GM12878 (cell line): ENCODE results near the gene RSRP1. TPM values are rescaled to one million over a fixed set of nuclear protein-coding genes. Genes with fewer than 3 reads are reported as not detected.

ENCODE experiments used
- ATAC-seq: fragments of 200-7000 bp; cut with Tn5 transposase; 3 replicates; pipeline ENCODE4 v1.9.1; 2020; ENCODE audit warnings: mild to moderate bottlenecking, moderate library complexity
- BruUV-seq: library from RNA; stranded (reverse); fragments of 400-500 nt; replicated peaks from 2 replicates; lab custom pipeline; 2021; lab: Mats Ljungman, UMichigan
- CTCF ChIA-PET: fragments of 300-600 bp; sonication (Branson Sonifier 250); formaldehyde crosslinking; extraction: SDS; loops from one replicate; lab custom pipeline; 2021; ENCODE audit warnings: inconsistent platforms; lab: Yijun Ruan, JAX
- POLR2A ChIA-PET: fragments of 350-600 bp; formaldehyde crosslinking; extraction: SDS; loops from one replicate; lab custom pipeline; 2021; ENCODE audit warnings: inconsistent platforms; lab: Charles Lee
- RAD21 ChIA-PET: fragments of 300-600 bp; sonication (Branson Sonifier 250); formaldehyde crosslinking; loops from one replicate; lab custom pipeline; 2023; ENCODE audit warnings: antibody characterized with exemption; ENCODE audit not compliant: unreplicated experiment; lab: Charles Lee
- SMC1A ChIA-PET: fragments of 300-600 bp; sonication (Branson Sonifier 250); formaldehyde crosslinking; loops from one replicate; lab custom pipeline; 2023; ENCODE audit not compliant: unreplicated experiment, uncharacterized antibody; lab: Charles Lee
- DNase-seq: peaks from one replicate; pipeline ENCODE4 v3.0.0-alpha.2; 2011; ENCODE audit warnings: low read depth, low spot score
- FAIRE-seq: peaks from 3 replicates; lab custom pipeline; 2011; peaks lifted over from hg19 to GRCh38; lab: Jason Lieb, UNC
- H2AFZ ChIP-seq: 2 replicates; pipeline ENCODE4 v1.6.0; 2011; ENCODE audit warnings: low read depth, low read length, control low read depth; ENCODE audit not compliant: control insufficient read depth
- H3K27ac ChIP-seq: 2 replicates; pipeline ENCODE4 v1.5.1; 2011; ENCODE audit warnings: control low read depth; ENCODE audit not compliant: control insufficient read depth, insufficient read depth
- H3K27me3 ChIP-seq, 2 experiments: replicated peaks in 1 of 2; 2 replicates each; pipeline versions ENCODE4 v1.6.0 to v1.6.1; 2011; ENCODE audit warnings: low read length in 1 of 2; ENCODE audit not compliant: control insufficient read depth in 2 of 2, insufficient read depth in 2 of 2
- H3K36me3 ChIP-seq, 2 experiments: 2 replicates each; pipeline ENCODE4 v1.5.1; 2011; ENCODE audit warnings: low read length in 1 of 2; ENCODE audit not compliant: control insufficient read depth in 2 of 2, insufficient read depth in 2 of 2
- H3K4me1 ChIP-seq: 2 replicates; pipeline ENCODE4 v1.6.1; 2011; ENCODE audit warnings: mild to moderate bottlenecking, low read length, moderate library complexity, mixed read lengths; ENCODE audit not compliant: control insufficient read depth, insufficient read depth
- H3K4me2 ChIP-seq: 2 replicates; pipeline ENCODE4 v1.6.0; 2011; ENCODE audit warnings: control low read depth; ENCODE audit not compliant: control insufficient read depth, insufficient read depth
- H3K4me3 ChIP-seq: fragments of 200-600 bp; sonication (generic); 2 replicates; pipeline ENCODE4 v1.5.1; 2016
- H3K79me2 ChIP-seq: 2 replicates; pipeline ENCODE4 v1.6.0; 2011; ENCODE audit warnings: low read length; ENCODE audit not compliant: control insufficient read depth, insufficient read depth
- H3K9ac ChIP-seq: 2 replicates; pipeline ENCODE4 v1.8.0; 2011; ENCODE audit warnings: low read length, control low read depth, mixed read lengths; ENCODE audit not compliant: control insufficient read depth, insufficient read depth
- H3K9me3 ChIP-seq: replicated peaks from 3 replicates; pipeline ENCODE4 v1.5.1; 2011; ENCODE audit warnings: mild to moderate bottlenecking, low read length; ENCODE audit not compliant: control insufficient read depth, insufficient read depth
- H4K20me1 ChIP-seq: 2 replicates; pipeline ENCODE4 v1.6.0; 2011; ENCODE audit not compliant: control insufficient read depth, insufficient read depth
- BCL11A ChIP-seq: IDR thresholded peaks from 2 replicates; pipeline ENCODE4 v1.6.1; 2011; ENCODE audit warnings: low read depth, low read length
- CEBPB ChIP-seq, 2 experiments: fragments of 150-350 bp in 1 of 2; IDR thresholded peaks; 2 replicates each; pipeline ENCODE4 v1.6.1; 2012 to 2014; ENCODE audit warnings: low read depth in 2 of 2, low read length in 2 of 2, borderline replicate concordance in 1 of 2, inconsistent platforms in 1 of 2
- DPF2 ChIP-seq: fragments of 450-650 bp; IDR thresholded peaks from 2 replicates; pipeline ENCODE4 v1.6.1; 2017; ENCODE audit warnings: mild to moderate bottlenecking
- EED ChIP-seq: sonication (generic); IDR thresholded peaks from 2 replicates; pipeline ENCODE4 v1.6.1; 2016; ENCODE audit warnings: antibody characterized with exemption, low read depth
- ESRRA ChIP-seq: IDR thresholded peaks from 2 replicates; pipeline ENCODE4 v1.6.1; 2012; ENCODE audit warnings: mild to moderate bottlenecking, low read length, improper control_type of control experiment
- ETV6 ChIP-seq, 2 experiments: fragments of 450-650 bp in 1 of 2; IDR thresholded peaks in 1 of 2; conservative IDR thresholded peaks in 1 of 2; 2 replicates each; pipeline ENCODE4 v1.6.1; 2014; ENCODE audit warnings: antibody characterized with exemption in 1 of 2, borderline replicate concordance in 1 of 2, low read depth in 1 of 2, mild to moderate bottlenecking in 1 of 2, moderate library complexity in 1 of 2
- IKZF2 ChIP-seq, 2 experiments: fragments of 450-650 bp; IDR thresholded peaks; 2 replicates each; pipeline ENCODE4 v1.6.1; 2017; ENCODE audit warnings: mild to moderate bottlenecking in 2 of 2, moderate library complexity in 2 of 2
- IRF3 ChIP-seq: fragments of 450-650 bp; IDR thresholded peaks from 2 replicates; pipeline ENCODE4 v1.6.1; 2014; ENCODE audit warnings: mild to moderate bottlenecking
- JUNB ChIP-seq: IDR thresholded peaks from 2 replicates; pipeline ENCODE4 v1.6.1; 2016; ENCODE audit warnings: antibody characterized with exemption, mild to moderate bottlenecking
- MEF2A ChIP-seq: IDR thresholded peaks from 2 replicates; pipeline ENCODE4 v1.6.1; 2011; ENCODE audit warnings: low read depth, mild to moderate bottlenecking, low read length, moderate library complexity; ENCODE audit not compliant: insufficient read depth
- NFXL1 ChIP-seq: fragments of 450-650 bp; IDR thresholded peaks from 2 replicates; pipeline ENCODE4 v1.6.1; 2017; ENCODE audit warnings: antibody characterized with exemption, mild to moderate bottlenecking, borderline replicate concordance
- POLR2A ChIP-seq: IDR thresholded peaks from 2 replicates; pipeline ENCODE4 v1.6.1; 2011; ENCODE audit warnings: low read depth, mild to moderate bottlenecking, low read length
- POLR2AphosphoS2 ChIP-seq: IDR thresholded peaks from 2 replicates; pipeline ENCODE4 v1.6.1; 2011; ENCODE audit warnings: low read depth, mild to moderate bottlenecking, low read length, improper control_type of control experiment, moderate library complexity
- PRDM15 ChIP-seq: fragments of 450-650 bp; formaldehyde crosslinking; IDR thresholded peaks from 2 replicates; pipeline ENCODE4 v1.4.0; 2020; ENCODE audit warnings: mild to moderate bottlenecking, moderate library complexity
- RUNX3 ChIP-seq: IDR thresholded peaks from 2 replicates; pipeline ENCODE4 v1.6.1; 2012; ENCODE audit warnings: low read length, inconsistent platforms
- SIN3A ChIP-seq: IDR thresholded peaks from 2 replicates; pipeline ENCODE4 v1.6.1; 2012; ENCODE audit warnings: low read depth, low read length, improper control_type of control experiment
- SMAD1 ChIP-seq: fragments of 450-650 bp; IDR thresholded peaks from 2 replicates; pipeline ENCODE4 v1.6.1; 2018; ENCODE audit warnings: mild to moderate bottlenecking, low read depth; ENCODE audit not compliant: partially characterized antibody
- WGBS: methylation state at CpG from one replicate; pipeline ENCODE4 v1.1.6; 2016; ENCODE audit warnings: low lambda C conversion rate; ENCODE audit not compliant: insufficient replicate concordance, insufficient coverage; ENCODE audit errors: missing lambda C conversion rate; 5-methylcytosine and 5-hydroxymethylcytosine counted together
- in situ Hi-C: fragments of 300-500 bp; cut with MboI; formaldehyde crosslinking; loops from 9 replicates; pipeline ENCODE4 v1.14.3; 2018; ENCODE audit warnings: mixed read lengths
- intact Hi-C: fragments of 100-400 bp; cut with micrococcal nuclease; formaldehyde crosslinking; loops from one replicate; pipeline ENCODE4 v1.14.2; 2022; ENCODE audit not compliant: unreplicated experiment
- polyA plus RNA-seq, 11 experiments: library from polyadenylated mRNA; depleted of rRNA in 4 of 11; unstranded in 6 of 11; stranded (reverse) in 5 of 11; fragments of >200 nt; fragmentation: Nextera tagmentation in 4 of 11; fragmentation: Illumina TruSeq in 1 of 11; extraction: Ambion mirVana in 4 of 11; extraction: Trizol in 1 of 11; gene quantifications; 1 replicate in 1 of 11; 2 replicates in 10 of 11; pipeline versions ENCODE4 v1.2.1 to v1.2.3, GENCODE V29; 2011 to 2016; ENCODE audit warnings: inconsistent platforms in 2 of 11, missing spikeins in 2 of 11, low read depth in 1 of 11
- total RNA-seq, 4 experiments: library from RNA; depleted of rRNA in 3 of 4; stranded (reverse); fragments of >200 nt in 3 of 4; fragmentation: Illumina TruSeq in 1 of 4; extraction: Trizol in 1 of 4; gene quantifications; 2 replicates each; pipeline versions ENCODE4 v1.2.1 to v1.2.3, GENCODE V29; 2013 to 2021

Gene RSRP1
- total and polyA plus RNA-seq, 10 of the 15 experiments (the other 5 are each of a cell fraction or from before 2014, with no cell fraction given) = 23.5 to 128 (median 90.0) TPM

GRCh38 chr1:25239681-25240541 is 7.3 kb downstream of the RSRP1 start:
- FAIRE-seq = no peak
- TF ChIP-seq RUNX3 = peak; percentile 69
- TF ChIP-seq MEF2A = peak; percentile 67
- no peak for TF ChIP-seq JUNB
- peak; percentile 9; the same call in 1 of the 2 replicates for TF ChIP-seq IRF3
- peak; percentile 98 for TF ChIP-seq POLR2AphosphoS2
- TF ChIP-seq SMAD1 = peak; percentile 31
- peak; percentile 47; the same call in 1 of the 2 replicates for TF ChIP-seq DPF2
- TF ChIP-seq CEBPB (IDR thresholded peaks at IDR 0.05; ENCODE audit: borderline replicate concordance in 1 of 2, low read depth in 2 of 2, low read length in 2 of 2) = no peak
- TF ChIP-seq EED = peak; percentile 92
- peak in 1 of 2 experiments; percentile 48; a peak in 1 of 4 replicates for TF ChIP-seq ETV6 (conservative IDR thresholded peaks at IDR 0.05 in 1 of 2, IDR thresholded peaks at IDR 0.05 in 1 of 2; ENCODE audit: borderline replicate concordance in 1 of 2, low read depth in 1 of 2)
- TF ChIP-seq BCL11A = 0 out of 2 replicates have a peak, but pooled peaks have one; percentile 24
- no peak for TF ChIP-seq NFXL1
- peak; percentile 32; the same call in 1 of the 2 replicates for TF ChIP-seq ESRRA
- TF ChIP-seq PRDM15 = no peak
- TF ChIP-seq IKZF2 (IDR thresholded peaks at IDR 0.05) = peak; percentile 91 to 94
- TF ChIP-seq POLR2A = peak; percentile 83
- peak; percentile 68 for TF ChIP-seq SIN3A

More at GRCh38 chr1:25239681-25240541, 7.3 kb downstream of the RSRP1 start:
- Histone ChIP-seq H3K27me3 (no peaks in the 10 kb centered on the region), H3K4me3 (peak overlapping the region; percentile 55), H3K4me1 (peaks cover 22% of the 10 kb centered on the region), H3K4me2 (peak overlapping the region; percentile 89), H3K27ac (peak overlapping the region; percentile 88), H3K9ac (peak overlapping the region; percentile 70), H4K20me1 (no peaks in the 10 kb centered on the region; the same call in 1 of the 2 replicates), H3K36me3 (peaks cover 0 to 25% of the 10 kb centered on the region in 2 experiments; a peak in 3 of 4 replicates), H3K79me2 (peaks cover 25% of the 10 kb centered on the region), H2AFZ (peak overlapping the region; percentile 86), H3K9me3 (no peaks in the 10 kb centered on the region)
- ATAC-seq (peak; percentile 88), DNase-seq (peak; percentile 93)
- TSS peak; percentile 72 for BruUV-seq
- POLR2A ChIA-PET = interaction anchor here (0.6 to 1.8 kb wide), 9 partner anchors 8 to 616 kb away, joined by 3 to 6 read pairs (median 4); partner anchors contain the start of genes MACO1 and MTFR1L
- SMC1A ChIA-PET = interaction anchor here (0.7 to 1.1 kb wide), 6 partner anchors 9 to 391 kb away, joined by 3 to 5 read pairs (median 4); no protein-coding TSS in a partner anchor
- RAD21 ChIA-PET = interaction anchor here (1.0 to 1.9 kb wide), 5 partner anchors 8 to 310 kb away, joined by 3 to 5 read pairs (median 3); partner anchors contain the start of genes RUNX3, SYF2 and TMEM50A
- in situ Hi-C loops (loop anchor here (5.0 to 25.0 kb wide), 2 partner anchors 572 to 1453 kb away; partner anchors contain the start of genes LYPLA2 and PITHD1), intact Hi-C loops (loop anchor here (10.0 kb wide), 1 partner anchor 565 kb away; the partner anchor contains the start of gene SELENON)
- WGBS = 1% methylated on average over 39 of the region's 41 CpGs
- CTCF ChIA-PET = interaction anchor here (0.5 to 1.5 kb wide), 8 partner anchors 8 to 507 kb away, joined by 3 to 4 read pairs (median 3); no protein-coding TSS in a partner anchor
